ENCODE measurements around the gene MME.
"Not testable (repeated sequence)": the region's sequence is repeated elsewhere in the genome, so short reads cannot be mapped to it uniquely, and the experiment has no call there.

Gene MME

DNA sequence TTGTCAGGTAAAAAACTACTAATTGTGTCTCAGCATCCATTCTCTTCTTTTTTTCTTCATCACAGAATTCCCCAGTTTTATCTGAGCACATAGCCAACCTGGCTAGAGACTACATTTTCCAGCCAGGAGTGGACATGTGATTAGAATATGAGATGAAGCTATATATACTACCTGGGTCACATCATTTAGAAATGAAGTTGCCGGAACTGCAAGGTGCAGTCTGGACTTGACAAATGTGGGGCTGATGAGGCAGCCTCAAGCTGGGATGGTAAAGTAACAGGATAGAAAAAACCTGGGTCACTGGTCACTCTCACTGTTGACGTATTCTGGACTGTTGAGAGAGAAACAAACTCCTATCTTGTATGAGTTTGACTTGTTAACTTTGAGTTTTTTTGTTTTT lies 113.7 kb downstream of the MME start:
- no peak for DNase-seq (ENCODE audit: low read depth)

DNA sequence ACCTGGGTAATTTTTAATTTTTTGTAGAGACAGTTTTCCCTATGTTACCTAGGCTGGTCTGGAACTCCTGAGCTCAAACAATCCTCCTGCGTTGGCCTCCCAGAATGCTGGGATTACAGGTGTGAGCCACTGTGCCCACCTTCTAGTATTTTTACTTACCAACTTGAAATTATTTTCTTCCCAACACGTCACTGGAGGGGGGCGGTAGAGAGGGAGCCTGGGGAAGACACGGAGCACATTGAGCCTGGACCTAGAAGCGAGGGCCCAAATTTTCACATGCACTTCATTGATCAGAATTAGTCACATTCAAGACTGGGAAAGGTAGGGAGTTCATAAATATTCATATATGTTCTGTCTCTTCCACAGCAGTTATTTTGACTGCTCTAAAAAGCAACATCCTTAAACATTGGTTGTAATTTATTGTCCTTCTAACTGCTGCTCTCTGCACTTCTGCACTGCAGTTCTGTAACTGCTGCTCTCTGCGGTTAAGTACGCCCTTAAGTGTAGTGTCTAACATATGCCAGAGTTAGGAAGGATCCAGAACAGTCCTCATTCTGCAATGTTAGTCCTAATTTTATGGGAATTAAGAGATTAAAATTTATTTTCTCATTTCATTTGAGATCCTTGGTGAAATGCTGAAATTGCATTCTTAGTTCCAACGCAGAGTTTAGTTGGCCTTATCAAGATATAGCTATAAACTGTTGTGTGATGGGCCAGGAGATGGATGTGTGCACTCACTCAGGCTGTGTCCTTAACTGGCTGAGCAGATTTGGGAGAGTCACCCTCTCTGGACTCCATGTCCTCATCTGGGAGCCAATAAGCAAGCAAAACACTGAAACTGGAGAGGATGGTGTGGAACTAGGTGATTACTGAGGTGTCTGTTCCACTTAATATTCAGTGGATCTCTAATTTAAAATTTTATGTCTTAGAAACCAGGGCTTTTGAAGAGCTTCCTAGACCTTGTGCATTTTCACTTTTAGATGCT lies 115.1 kb downstream of the MME start:
- DNase-seq (ENCODE audit: low read depth) = no peak

DNA sequence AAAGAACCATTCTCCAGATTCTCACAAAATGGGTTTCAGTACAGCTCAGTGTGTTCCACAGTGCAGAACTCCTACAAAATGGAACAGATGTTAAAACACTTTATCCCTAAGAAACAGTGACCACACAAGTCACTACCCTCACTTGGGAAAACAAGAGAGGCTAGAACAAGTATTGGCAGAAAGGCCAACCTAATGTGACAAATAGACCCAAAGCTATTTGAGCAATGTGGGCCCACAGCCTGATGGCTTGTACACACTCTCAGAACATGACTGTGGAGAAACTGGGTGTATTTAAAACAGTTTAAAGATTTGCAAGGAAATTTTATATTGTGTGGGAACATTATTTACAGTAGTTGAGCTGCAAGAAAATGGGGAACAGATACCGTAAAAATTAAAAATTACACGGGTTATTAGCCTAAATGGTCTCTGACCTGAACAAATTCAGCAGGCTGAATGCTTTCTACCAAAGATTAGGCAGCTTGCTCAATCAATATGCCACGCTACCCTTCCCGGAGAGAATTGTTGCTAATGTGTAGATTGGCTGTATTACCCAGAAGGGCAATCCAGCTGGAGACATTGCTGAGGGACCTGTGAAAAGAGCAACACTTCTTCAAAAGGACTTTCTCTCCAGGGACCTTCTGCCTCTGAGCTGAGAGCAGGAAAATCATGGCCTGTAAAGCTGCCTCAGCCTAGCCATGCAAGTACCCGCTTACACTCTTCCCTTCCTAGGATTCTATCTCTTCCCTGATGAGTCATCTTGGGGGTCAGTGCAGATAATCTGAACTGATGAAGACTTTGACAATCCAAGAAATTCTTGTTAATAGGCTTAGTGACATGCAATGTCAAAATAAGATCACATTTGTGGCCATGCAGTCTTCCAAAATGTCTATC lies 116.3 kb downstream of the MME start:
- no peak for DNase-seq (ENCODE audit: low read depth)

DNA sequence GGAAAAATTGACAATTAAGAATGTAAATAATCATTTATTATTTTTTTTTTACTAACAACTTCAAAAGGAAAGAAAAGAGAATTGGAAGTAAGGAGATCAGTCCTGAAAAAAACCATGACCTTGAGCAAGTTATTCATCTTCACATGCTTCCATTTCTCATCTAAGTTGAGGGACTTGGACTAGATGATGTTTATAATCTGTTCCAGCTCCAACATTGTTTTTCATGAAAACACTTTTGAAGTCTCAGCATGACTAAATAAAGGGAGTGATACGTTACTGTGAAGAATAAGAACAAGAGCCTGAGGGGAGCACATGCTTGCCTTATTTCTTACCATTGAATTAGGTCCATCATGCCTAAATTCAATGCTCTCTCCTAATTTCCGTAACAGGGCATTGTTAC lies 117.7 kb downstream of the MME start:
- no peak for DNase-seq (ENCODE audit: low read depth)

DNA sequence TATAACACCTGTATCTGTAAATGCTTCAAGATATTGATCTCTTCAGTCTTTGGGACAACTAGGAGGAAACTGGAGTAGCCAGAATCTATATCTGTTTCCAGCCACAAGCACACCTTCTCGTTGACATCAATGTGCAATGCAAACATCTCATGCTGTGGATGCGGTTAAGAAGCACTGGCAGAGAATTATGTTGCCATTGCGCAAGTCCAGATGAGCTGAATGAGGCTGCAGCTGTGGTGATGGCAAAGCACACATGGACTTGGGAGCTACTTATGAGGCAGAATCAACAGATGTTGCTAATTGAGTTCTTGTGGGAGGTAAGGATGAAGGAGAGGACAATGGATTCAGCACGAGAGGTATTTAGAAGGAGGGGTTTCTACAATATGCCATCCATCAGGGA lies 122.5 kb downstream of the MME start:
- DNase-seq (ENCODE audit: low read depth) = no peak

DNA sequence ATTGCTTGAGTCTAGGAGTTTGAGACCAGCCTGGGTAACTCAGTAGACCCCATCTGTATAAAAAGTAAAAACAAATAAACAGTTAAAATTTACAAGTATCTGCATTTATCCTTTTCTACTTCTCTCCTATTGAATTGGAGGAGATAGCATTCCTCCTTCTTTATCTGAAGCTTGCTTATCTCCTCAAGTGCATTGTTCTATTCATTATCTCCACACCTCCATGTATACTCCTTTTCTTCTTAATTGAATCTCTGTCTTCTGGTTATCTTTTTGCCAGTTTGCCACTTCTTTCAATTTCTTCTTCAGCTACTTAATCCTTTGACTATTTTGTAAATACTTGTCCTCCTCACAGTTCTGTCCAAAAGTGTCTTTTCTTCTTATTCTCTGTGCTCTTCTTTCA lies 124.7 kb downstream of the MME start:
- DNase-seq (ENCODE audit: low read depth) = no peak

DNA sequence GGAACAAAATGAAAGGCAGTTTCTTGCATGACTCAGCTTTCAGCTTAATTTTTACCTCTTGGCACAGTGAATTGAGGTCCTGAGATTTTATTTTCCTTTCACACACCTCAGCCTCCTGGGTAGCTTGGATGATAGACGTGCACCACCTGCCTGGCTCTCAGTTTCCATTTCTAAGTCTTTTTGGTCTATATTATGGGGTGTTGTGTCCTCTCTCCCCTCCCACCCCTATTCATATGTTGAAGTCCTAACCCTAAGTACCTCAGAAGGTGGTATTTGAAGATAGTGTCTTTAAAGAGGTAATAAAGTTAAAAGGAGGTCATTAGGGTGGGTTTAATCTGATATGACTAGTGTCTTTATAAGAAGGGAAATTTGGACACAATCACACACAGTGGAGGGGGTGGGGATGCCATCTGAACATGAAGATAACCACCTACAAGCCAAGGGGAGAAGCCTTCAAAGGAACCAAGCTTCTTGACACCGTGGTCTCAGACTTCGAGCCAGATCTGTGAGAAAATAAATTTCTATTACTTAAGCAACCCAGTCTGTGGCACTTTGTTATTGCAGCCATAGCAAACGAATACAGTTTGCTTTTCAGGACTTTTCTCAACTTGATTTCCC lies 128.2 kb downstream of the MME start:
- DNase-seq (ENCODE audit: low read depth) = no peak

DNA sequence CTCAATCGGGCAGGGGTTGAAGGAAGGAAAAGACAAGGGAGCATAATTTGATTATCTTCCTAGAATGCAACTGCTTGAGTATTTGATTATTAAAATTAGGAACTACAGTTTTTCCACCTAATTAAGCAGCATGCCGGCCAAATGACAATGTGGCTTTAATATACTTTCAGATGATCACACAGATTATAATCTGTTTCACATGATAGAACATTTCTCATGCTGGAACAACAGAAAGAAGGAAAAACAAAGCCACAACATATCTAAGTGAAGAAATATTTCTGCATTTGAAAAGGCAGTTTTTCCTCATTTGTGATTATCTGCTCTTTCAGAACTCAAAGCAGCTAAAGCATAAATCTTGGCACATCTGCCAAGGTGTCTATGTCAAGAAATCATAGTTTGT lies 130.6 kb downstream of the MME start:
- no peak for DNase-seq (ENCODE audit: low read depth)

DNA sequence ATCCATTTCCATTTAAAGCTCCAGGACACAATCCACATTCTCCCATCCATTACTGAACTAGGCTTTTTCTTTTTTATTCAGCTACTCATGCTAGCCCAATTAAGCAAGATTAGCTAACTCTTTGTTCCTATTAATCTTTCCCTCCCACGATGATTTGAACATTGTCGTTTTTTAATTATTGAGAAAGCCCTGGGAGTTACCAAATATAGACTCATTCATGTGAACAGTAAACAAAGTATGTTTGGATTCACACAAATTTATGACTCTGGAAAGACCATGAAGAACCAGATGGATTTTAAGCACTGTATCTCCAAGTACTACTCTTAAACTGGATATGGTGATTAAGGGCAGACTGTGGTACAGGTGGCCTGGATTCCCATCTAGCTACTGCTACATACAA lies 131.1 kb downstream of the MME start:
- no peak for DNase-seq (ENCODE audit: low read depth)

DNA sequence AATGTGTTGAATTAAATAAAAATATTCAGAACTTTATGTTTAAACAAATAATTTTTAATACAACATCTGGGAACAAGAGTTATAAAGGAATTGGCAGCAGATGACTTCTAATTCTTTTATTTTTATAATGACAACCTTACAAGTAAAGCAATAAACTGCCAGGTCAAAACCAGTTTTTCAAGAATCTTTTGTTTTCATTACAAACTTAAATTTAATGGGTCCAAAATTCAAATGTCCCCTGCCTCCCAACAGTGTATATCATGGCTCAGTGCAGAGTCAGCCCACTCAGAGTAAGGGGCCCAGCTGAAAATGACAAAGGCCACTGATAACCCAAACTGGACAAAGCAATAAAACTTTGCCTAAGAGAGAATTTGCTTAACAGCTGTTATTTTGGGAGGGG lies 131.8 kb downstream of the MME start:
- no peak for DNase-seq (ENCODE audit: low read depth)

DNA sequence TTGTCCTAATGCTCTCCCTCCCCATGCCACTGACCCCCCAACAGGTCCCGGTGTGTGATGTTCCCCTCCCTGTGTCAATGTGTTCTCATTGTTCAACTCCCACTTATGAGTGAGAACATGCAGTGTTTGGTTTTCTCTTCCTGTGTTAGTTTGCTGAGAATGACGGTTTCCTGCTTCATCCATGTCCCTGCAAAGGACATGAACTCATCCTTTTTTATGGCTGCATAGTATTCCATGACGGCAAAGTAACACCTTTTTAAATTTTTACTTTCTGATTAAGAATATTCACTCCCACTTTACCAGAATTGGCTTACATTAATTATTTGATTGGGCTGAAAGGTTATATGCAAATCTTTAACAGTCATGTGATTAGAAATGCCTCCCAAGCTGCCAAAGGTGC lies 135.9 kb downstream of the MME start:
- not testable (repeated sequence) for DNase-seq (ENCODE audit: low read depth)

DNA sequence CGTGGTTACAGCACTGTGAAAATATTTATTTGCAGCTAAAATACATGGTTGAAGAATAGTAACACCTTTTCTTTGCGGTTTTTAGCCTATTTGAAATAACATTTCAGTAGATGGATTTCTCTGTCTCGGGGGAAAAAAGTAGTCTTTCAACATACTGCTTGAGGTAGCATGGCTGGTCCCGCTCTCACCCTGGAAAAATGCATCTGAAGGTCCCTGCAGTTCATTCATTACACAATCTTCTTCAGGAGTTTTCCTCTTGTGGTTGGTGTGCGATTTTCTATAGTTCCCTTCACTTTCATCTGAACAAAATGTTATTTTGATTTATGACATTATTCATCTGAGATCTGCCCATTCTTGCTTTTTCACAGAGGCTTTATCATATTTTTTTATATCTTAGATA lies 137.5 kb downstream of the MME start:
- no peak for DNase-seq (ENCODE audit: low read depth)

DNA sequence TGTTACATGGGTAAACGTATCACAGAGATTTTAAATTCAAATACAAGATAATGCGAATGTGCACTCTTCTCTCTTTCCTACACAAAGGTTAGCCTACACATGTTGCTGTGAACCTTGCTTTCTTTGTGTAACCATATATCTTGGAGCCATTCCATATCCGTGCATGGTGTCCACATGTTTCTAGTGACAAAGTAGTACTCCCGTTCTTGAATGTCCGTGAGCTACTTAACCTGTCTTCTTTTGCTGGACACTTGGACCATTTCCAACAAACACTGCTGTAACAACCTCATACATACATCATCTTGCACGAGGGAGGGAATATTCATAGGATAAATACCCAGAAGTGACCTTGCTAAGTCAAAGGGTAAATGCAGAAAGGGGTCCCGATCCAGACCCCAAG lies 138.3 kb downstream of the MME start:
- no peak for DNase-seq (ENCODE audit: low read depth)

DNA sequence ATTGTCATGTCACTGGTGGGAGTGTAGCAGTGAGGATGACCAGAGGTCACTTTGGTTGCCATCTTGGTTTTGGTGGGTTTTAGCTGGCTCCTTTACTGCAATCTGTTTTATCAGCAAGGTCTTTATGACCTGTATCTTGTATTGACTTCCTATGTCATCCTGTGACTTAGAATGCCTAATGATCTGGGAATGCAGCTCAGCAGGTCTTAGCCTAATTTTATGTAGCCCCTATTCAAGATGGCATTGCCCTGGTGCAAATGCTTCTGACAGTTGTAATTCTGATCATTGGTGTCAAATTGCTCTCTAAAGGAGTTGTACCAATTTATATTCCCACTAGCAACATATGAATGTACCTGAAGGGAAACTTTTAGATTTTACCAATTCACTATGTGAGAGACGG lies 139.0 kb downstream of the MME start:
- DNase-seq (ENCODE audit: low read depth) = no peak

DNA sequence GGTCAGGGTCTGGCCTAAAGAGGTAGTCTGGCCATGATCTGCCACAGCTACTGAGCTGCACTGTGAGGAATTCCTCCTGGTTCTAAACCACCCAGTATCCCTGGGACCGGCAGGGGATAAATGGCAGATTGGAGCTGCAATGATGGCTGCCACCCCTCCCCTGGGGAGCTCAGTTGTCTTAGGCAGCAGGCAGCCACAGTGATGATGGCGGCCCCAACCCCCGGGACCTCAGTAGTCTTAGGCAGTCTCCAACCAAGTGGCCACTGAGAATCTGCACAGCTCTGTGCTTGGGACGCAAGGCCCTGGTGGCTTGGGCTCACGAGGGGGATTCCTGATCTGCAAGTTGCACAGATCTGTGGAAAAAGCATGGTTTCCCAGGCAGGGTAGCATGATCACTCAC lies 145.3 kb downstream of the MME start:
- no peak for DNase-seq (ENCODE audit: low read depth)

DNA sequence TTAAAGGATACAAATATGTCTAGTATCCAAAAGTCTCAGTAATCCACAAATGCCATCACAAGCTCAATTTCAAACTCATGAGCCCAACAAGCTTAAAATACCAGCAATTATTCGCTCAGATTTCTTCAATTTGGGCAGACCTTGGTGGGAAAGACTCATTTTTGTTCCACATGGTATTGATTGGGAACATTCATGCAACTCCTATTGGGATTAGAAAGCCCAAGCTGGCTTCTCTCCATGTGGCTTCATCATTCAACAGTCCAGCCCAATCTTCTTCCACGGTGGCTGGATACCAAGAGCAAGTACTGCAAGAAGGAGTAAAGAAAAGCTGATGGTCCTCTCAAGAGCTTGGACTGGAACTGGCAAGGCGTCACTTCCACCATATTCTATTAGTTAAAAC lies 147.0 kb downstream of the MME start:
- DNase-seq (ENCODE audit: low read depth) = no peak

DNA sequence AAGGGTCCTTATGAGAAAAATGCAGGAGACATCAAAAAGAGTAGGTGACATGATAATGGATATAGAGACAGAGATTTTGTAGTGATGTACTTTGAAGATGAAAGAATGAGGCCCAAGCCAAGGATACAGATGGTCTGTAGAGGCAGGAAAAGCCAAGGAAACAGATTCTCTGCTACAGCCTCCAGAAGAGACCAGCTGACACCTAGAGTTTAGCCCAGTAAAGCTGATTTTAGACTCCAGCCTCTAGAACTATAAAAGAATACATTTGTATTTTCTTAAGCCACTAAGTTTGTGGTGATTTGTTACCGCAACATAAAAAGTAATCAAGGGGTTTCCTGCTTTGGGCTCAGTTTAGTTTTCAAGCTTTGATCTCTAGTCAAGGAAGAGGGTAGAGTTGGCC lies 148.6 kb downstream of the MME start:
- DNase-seq (ENCODE audit: low read depth) = no peak

DNA sequence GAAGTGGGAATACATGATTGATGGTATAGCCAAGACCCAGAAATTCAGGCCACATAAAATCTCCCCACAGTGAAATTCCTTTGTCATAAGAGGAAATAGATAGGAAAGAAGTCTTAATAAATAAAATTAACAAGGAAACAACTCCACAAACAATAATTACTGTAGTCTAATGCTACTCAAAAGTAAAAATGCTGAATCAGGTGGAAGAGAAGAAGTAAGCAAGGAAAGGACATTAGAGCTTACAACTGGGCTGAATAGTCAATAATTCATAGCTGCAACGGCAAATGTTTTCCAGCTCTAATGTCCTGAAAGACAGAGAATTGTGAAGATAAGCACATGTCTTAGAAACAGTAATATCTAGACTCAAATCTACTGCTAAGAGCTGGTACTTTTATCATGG lies 149.0 kb downstream of the MME start:
- no peak for DNase-seq (ENCODE audit: low read depth)

DNA sequence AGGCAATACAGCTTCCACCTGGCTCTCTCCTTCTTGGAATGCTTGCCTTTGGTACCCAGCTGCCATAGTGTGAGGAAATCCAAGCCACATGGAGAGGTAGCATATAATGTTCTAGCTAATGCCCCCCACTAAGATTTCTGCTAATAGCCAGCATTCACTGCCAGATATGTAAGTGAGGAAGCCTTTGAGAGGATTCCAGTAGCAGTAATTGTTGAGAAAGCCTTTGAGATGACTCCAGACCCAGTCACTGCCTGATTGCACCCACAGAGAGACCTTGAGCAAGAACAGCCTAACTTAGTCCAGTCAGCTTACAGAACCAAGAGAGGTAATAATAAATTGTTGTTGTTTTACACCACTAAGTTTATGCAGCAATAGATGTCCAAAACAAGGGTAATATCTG lies 150.3 kb downstream of the MME start:
- DNase-seq (ENCODE audit: low read depth) = no peak

DNA sequence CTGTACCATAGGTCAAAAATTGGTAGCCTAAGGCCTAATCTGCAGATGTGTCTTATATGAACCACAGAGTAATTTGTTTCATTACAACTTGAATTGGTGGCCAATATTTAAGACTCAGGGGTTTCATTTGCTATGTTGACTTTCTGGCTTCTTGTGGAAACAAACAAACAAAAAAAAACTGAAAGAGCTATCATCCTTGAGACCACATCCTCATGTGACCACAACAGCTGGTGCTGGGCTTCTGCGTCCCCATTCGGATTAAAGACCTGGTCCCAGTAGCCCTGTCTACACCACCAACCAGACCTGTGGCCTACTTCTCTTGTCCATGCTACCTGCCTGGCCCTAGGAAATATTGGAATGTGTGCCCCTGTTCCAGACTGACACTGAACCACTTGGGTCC lies 151.7 kb downstream of the MME start:
- no peak for DNase-seq (ENCODE audit: low read depth)

DNA sequence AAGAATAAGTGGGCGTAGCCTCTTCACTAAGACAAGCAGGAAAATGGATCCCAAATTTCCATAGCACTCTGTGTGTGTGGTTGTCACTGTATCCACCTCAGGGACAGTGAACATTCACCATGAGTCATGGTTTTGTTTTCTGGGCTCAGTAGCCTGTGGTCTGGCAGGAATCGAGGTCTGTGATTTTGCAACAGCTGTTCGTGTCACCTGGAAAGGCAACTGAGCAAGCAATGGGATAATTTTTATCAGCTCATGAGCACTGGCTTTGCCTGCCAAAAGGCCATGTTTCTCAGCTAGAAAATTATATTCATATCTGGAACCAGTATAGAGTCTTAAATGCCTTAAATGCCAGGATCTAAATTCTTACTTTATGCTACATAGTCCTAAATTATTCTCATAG lies 152.5 kb downstream of the MME start:
- DNase-seq (ENCODE audit: low read depth) = no peak

DNA sequence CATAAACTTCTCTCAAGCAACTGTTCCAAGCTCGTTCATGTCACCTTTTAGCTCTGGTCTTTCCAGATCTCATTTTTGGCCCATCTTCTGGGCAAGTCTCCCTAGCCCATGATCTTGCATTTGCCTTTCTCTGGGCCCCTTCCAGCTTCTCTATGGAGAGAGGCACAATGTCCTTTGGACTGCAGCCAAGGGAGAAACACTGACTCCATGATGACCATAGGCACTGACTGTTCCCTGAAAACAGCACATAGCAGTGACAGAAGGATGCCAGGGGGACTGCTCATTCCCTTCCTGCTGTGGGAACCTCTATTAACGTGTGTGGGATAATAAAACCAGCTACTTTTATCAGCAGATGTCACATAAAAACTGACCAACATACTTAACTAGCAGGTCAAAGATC lies 153.1 kb downstream of the MME start:
- DNase-seq (ENCODE audit: low read depth) = no peak
